ENCODE data around the gene MED23.

GRCh38 chr6:131613296-131613925, 14.6 kb downstream of the MED23 start:
- no peak for TF ChIP-seq CTCF (IDR thresholded peaks at IDR 0.05)
- TF ChIP-seq POLR2A (IDR thresholded peaks at IDR 0.05) = no peak
- no peak for TF ChIP-seq POLR2AphosphoS5 (IDR thresholded peaks at IDR 0.05)
